GM12874 (cell line): ENCODE data around the gene CHST15.

Experiments
- CTCF ChIP-seq: IDR thresholded peaks from 2 replicates; pipeline ENCODE4 v1.5.1; 2011; ENCODE audit warnings: low read depth, mild to moderate bottlenecking, control low read depth, low read length, moderate library complexity; ENCODE audit not compliant: insufficient read depth

The CHST15 gene

GRCh38 chr10:124114696-124115095 is 21.3 kb upstream of the CHST15 start:
- no peak for TF ChIP-seq CTCF

- no peak for TF ChIP-seq CTCF
These were observed 19.6 kb upstream of the CHST15 start for GRCh38 chr10:124112891-124113580.

GRCh38 chr10:124110882-124111281 is 17.5 kb upstream of the CHST15 start:
- TF ChIP-seq CTCF = no peak

- no peak for TF ChIP-seq CTCF
These were observed 15.9 kb upstream of the CHST15 start for GRCh38 chr10:124109261-124109660.

- no peak for TF ChIP-seq CTCF
These were observed 13.7 kb upstream of the CHST15 start for GRCh38 chr10:124107072-124107471.

GRCh38 chr10:124106241-124106879 is 13.0 kb upstream of the CHST15 start:
- TF ChIP-seq CTCF = no peak

- no peak for TF ChIP-seq CTCF
These were observed 12.2 kb upstream of the CHST15 start for GRCh38 chr10:124105594-124105993.
